ENCODE measurements around the gene FBLN5.
A peak's percentile ranks its signal among the peaks of the same experiment; 100 is the strongest.

The FBLN5 gene

GRCh38 chr14:91841065-91841464 is 106.4 kb downstream of the FBLN5 start:
- CTCF ChIA-PET, result interaction anchor here (1.0 to 1.7 kb wide), 3 partner anchors 15 to 70 kb away, joined by 3 to 5 read pairs (median 3); no protein-coding TSS in a partner anchor
- DNase-seq (ENCODE audit: extremely low spot score), result no peak
- TF ChIP-seq CTCF (IDR thresholded peaks at IDR 0.05; ENCODE audit: control extremely low read depth, extremely low read depth, low read depth, missing control alignments), result no peak
- POLR2A ChIA-PET, result no interaction called here

- DNase-seq (ENCODE audit: extremely low spot score), result no peak
- POLR2A ChIA-PET, result no interaction called here
- CTCF ChIA-PET, result no interaction called here
- TF ChIP-seq CTCF (IDR thresholded peaks at IDR 0.05; ENCODE audit: control extremely low read depth, extremely low read depth, low read depth, missing control alignments), result no peak
These were observed 107.7 kb downstream of the FBLN5 start for GRCh38 chr14:91839749-91840148.

- no peak for DNase-seq (ENCODE audit: extremely low spot score)
- ChIA-PET CTCF (no interaction called here), POLR2A (no interaction called here)
- no peak for TF ChIP-seq CTCF (IDR thresholded peaks at IDR 0.05; ENCODE audit: control extremely low read depth, extremely low read depth, low read depth, missing control alignments)
These were observed 110.4 kb downstream of the FBLN5 start for GRCh38 chr14:91837076-91837475.

GRCh38 chr14:91835920-91836843 is 111.3 kb downstream of the FBLN5 start:
- peak; percentile 87 for DNase-seq (ENCODE audit: extremely low spot score)
- no peak for TF ChIP-seq CTCF (IDR thresholded peaks at IDR 0.05; ENCODE audit: control extremely low read depth, extremely low read depth, low read depth, missing control alignments)
- CTCF ChIA-PET, result interaction anchor here (0.9 kb wide), 1 partner anchor 11 kb away, joined by 3 read pairs; no protein-coding TSS in a partner anchor
- POLR2A ChIA-PET, result no interaction called here

GRCh38 chr14:91835197-91835919 is 112.1 kb downstream of the FBLN5 start:
- ChIA-PET POLR2A (no interaction called here), CTCF (interaction anchor here (0.9 kb wide), 1 partner anchor 10 kb away, joined by 3 read pairs; no protein-coding TSS in a partner anchor)
- TF ChIP-seq CTCF (IDR thresholded peaks at IDR 0.05; ENCODE audit: control extremely low read depth, extremely low read depth, low read depth, missing control alignments), result no peak
- no peak for DNase-seq (ENCODE audit: extremely low spot score)

GRCh38 chr14:91834571-91834970 is 112.9 kb downstream of the FBLN5 start:
- CTCF ChIA-PET, result no interaction called here

More at GRCh38 chr14:91834571-91834970, 112.9 kb downstream of the FBLN5 start:
- no peak for TF ChIP-seq CTCF (IDR thresholded peaks at IDR 0.05; ENCODE audit: control extremely low read depth, extremely low read depth, low read depth, missing control alignments)
- no peak for DNase-seq (ENCODE audit: extremely low spot score)
- POLR2A ChIA-PET, result no interaction called here

Measured in GM10248 (cell line).